Medulla oblongata (tissue), 1 donor: ENCODE measurements around the gene CBY2.
"Not testable (repeated sequence)": the region's sequence is repeated elsewhere in the genome, so short reads cannot be mapped to it uniquely, and the experiment has no call there.

Experiments used
- DNase-seq: peaks from one replicate; pipeline ENCODE4 v3.0.0-alpha.2; 2015; ENCODE audit errors: extremely low spot score

The CBY2 gene, protein sequence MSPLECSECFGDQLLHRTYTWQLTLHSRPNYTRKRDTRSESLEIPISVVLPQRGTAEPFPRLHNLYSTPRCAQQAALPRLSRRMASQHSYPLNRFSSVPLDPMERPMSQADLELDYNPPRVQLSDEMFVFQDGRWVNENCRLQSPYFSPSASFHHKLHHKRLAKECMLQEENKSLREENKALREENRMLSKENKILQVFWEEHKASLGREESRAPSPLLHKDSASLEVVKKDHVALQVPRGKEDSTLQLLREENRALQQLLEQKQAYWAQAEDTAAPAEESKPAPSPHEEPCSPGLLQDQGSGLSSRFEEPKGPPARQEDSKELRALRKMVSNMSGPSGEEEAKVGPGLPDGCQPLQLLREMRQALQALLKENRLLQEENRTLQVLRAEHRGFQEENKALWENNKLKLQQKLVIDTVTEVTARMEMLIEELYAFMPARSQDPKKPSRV

DNA sequence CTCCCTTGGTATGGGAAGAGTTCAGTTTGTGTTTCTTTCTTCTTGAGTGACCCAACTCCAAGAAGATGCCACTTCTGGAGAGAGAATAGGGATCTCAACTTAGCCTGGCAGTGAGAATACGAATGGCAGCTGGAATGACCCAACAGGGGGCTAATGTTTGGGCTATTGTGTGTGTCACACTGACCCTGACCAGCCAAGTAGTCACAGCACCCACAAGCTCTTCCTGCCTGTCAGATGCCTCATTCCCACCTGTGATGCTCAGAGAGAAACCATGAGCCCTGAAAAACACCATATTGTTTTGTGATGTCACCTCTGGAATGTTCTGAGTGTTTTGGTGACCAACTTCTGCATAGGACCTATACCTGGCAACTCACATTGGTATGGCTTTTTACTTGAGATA, at the start of gene CBY2:
Gene CBY2, plus strand, starts transcription at position 233 of the 400 bp plus-strand sequence. Its CDS starts 71 bp downstream, at position 304.
- no peak for DNase-seq

DNA sequence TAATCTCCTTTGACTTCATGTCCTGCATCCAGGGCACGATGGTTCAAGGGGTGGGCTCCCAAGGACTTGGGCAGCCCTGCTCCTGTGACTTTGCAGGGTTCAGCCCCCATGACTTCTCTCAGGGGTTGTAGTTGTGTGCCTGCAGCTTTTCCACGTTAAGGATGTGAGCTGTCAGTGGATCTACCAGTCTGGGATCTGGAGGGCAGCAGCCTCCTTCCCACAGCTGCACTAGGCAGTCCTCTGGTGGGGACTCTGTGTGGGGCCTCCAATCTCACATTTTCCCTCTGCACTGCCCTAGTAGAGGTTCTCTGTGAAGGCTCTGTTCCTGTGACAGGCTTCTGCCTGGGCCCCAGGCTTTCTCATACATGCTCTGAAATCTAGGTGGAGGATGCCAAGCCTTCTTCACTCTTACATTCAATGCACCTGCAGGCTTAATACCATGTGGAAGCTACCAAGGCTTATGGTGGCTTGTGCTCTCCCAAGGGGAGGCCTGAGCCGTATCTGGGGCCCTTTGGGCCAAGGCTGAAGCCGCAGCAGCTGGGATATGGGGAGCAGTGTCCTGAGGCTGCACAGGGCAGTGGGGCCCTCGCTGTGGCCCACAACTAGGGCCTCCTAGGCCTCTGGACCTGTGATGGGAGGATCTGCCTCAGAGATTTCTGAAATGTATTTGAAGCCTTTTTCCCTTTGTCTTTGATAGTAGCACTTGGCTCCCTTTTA, 47.3 kb upstream of the CBY2 start:
- no peak for DNase-seq

DNA sequence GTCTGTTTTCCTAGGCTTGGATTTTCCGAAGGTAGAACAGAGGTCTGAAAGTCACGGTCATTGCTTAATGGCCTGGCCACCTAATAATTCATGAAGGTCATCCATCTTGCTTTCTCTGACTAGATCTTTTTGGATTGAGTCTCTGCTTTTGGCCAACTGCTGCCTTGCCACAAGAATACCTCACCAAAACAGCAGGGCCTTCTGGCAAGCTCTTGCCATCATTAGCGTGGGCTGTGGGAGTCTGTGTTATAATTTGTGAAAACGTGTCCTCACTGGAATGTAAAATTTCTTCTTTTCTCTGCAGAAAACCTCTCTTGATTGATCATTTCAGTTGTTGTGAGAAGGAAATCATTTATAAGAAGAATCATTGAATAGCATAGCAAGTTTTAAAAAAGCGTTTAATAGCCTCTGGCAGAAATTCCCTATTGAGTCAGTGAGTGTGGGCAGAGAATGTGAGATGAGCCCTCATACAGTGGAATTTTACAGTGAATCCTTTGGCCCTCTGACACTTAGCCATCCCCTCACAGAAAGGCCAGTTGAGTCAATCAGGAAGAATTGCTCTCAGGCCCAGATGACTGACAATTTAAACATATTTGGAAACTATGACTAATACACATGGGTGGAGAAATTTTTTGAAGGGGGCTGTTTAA, 43.4 kb upstream of the CBY2 start:
- DNase-seq, result no peak

DNA sequence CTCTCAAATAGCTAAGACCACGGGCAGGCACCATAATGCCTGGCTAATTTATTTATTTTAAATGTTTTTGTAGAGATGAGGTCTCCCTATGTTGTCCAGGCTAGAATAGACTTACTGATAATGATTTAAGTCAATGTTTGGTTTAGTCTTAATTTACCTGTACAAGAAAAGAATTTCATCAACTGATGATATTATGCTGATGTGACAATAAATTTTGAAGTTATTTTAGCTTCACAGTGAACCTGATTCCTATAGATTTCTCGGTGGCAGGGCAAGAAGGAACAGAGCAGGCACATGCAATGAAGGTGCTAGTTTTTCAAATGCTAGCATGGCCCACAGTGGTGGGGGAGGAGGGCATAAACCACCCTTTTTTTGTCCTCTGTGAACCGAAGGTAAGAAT, 42.6 kb upstream of the CBY2 start:
- no peak for DNase-seq

DNA sequence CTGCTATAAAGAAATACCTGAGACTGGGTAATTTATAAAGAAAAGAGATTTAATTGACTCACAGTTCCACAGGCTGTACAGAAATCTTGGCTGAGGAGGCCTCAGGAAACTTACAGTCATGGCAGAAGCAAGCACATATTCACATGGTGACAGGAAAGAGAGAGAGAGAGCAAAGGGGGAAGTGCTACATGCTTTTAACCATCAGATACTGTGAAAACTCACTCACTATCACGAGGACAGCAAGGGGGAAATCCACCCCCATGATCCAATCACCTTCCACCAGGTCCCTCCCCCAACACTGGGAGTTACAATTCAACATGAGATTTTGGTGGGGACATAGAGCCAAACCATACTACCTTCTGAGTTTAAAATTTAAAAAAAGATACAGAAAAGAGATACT, 41.7 kb upstream of the CBY2 start:
- not testable (repeated sequence) for DNase-seq

DNA sequence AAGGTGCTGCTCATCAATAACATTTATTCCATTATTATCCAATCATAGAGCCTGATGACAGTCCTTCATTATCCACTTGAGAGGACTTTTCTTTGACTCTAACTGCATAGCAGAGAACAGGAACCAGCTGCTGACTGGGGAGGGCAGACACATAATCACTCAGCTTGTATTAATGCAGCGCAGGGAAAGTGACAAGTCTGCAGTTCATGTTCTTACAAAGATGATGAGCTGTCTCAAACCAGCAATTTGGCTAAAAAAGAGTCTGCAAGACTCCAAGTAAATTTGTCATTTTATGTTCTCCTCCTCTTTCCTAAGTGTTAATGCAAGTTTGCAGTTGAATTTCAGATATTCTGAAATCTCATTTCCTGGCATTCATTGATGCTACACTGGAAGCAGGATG, 40.0 kb upstream of the CBY2 start:
- DNase-seq, result no peak

DNA sequence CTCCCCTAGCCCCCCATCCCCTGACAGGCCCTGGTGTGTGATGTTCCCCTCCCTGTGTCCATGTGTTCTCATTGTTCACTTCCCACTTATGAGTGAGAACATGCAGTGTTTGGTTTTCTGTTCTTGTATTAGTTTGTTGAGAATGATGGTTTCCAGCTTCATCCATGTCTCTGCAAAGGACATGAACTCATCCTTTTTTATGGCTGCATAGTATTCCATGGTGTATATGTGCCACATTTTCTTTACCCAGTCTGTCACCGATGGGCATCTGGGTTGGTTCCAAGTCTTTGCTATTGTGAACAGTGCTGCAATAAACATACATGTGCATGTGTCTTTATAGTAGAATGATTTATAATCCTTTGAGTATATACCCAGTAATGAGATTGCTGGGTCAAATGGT, 39.2 kb upstream of the CBY2 start:
- not testable (repeated sequence) for DNase-seq

DNA sequence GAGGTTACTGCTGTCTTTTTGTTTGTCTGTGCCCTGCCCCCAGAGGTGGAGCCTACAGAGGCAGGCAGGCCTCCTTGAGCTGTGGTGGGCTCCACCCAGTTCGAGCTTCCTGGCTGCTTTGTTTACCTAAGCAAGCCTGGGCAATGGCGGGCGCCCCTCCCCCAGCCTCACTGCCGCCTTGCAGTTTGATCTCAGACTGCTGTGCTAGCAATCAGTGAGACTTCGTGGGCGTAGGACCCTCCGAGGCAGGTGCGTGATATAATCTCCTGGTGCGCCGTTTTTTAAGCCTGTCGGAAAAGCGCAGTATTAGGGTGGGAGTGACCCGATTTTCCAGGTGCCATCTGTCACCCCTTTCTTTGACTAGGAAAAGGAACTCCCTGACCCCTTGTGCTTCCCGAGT, 32.5 kb upstream of the CBY2 start:
- not testable (repeated sequence) for DNase-seq

DNA sequence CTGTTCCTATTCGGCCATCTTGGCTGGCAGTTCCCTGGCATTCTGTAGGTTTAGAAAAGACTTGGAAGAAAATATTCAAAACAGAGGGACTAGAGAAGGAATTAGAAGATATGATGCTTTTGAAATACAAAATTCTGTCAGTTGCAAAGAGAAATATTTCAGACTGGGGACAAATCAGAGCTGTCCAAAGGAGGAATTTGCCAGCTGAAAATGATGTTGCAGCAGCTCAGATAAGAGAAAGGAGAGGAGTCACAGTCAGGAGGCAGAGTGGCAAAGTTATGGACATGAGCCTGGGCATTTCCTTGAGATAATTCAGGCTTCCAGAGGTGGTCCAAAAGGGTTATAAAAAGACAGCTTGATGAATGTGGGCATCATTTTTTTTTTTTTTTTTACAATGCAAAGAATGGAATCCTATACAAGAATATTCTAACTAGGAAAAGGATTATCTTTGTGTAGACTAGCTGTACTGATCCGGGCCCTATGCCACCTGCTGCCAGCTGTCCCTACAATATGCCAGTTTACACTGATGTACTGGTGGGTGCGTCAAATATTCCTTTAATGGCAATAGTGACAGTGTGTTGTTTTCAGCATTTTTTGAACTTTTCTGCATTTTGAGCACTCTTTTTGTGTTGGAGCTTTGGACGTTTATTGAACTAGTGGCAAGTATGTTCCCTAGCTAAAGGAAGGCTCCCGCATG, 31.8 kb upstream of the CBY2 start:
- DNase-seq, result no peak

DNA sequence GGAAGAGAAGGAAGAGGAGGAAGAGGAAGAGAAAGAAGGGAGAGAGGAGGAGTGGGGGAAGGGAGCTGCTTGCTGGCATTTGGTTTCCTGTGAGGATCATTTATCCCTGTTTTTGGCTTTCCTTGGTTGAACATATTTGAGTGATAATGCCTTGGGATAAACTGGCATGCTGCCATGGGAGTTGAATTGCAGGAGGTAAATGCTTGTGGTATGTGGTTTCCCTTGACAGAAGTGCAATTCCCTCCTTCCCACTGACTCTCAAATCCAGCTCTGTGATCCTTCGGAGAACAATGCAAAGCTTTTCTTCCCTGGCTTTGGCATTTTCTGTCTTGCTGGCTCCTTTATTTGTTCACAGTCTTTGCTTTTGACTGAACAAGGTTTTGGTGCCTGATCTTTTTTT, 27.2 kb upstream of the CBY2 start:
- no peak for DNase-seq

DNA sequence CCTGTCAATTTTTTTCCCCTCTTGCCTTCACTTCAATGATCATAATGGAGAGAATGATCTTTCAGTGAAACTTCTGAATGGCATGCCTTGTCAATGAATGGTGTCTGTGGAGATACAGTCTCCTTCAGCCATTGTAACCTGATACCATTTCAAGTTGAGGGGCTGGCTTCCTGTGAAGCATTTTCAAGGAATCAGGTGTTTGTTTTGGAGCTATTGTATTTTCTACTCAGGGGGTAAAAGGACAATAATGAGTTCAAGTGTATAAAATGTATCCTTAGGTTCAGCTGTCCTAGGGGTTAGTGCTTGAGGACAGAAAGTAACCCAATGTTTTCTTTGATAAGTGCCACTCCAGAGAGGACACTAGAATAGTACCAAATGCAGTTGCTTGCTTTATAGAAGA, 23.8 kb upstream of the CBY2 start:
- no peak for DNase-seq

DNA sequence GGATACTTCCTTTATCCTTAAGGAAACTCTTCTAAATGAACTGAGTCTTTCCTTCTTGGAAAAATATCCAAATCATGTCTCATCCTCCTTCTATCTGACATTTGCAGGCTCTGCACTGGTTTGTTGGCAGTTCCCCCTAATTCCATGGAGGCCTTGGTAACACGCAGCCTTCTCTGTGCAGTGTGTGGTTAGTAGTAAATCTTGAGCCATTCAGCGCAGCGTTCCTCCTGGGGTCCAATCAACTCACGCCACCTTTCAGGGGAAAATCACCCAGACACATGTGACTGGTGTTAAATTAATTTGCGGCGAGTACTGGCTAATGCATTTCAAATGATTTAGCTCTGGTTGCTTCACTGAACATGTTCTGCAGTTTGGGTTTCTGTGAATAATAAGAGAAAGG, 21.0 kb upstream of the CBY2 start:
- DNase-seq, result no peak

DNA sequence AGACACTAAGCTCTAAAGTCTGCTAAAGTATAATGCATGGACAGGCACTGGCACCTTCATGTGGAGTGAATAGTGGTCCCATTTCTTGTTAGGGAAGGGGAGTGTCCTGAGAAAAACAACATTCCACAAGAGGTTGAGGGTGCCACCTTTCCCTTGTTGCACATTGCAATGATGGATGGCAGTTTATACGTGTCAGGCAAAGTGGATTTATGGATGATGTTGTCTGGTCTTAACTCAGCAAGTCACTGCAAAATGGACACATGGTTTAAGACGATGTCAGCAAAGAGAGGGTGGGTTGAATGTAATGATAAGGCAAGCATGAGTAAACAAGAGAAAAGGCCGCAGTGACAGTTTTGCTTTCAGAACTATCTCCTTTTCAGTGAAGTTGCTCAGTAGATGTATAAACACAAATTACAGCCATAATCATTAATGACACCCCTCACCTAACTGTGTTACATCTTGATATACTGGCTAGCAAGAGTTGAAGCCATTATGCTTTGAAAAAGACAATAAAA, 19.6 kb upstream of the CBY2 start:
- DNase-seq, result no peak

DNA sequence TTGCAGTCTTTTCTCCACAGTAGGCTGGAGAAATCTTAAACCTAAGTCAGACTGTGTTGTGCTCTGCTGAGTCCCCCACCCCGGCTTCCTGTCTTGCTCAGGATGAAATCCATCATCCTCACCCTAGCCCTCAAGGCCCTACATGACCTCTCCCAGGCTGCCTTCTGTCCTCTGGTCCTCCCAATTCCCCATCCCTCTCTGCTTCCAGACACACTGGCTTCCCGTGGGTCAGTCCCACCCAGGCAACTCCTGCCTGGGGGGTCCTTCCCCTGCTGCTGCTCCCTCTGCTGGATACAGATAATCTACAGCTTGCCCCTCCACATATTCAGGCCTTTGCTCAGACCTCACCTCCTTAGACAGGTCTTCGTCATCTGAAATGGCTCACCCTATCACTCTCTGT, 18.4 kb upstream of the CBY2 start:
- no peak for DNase-seq

DNA sequence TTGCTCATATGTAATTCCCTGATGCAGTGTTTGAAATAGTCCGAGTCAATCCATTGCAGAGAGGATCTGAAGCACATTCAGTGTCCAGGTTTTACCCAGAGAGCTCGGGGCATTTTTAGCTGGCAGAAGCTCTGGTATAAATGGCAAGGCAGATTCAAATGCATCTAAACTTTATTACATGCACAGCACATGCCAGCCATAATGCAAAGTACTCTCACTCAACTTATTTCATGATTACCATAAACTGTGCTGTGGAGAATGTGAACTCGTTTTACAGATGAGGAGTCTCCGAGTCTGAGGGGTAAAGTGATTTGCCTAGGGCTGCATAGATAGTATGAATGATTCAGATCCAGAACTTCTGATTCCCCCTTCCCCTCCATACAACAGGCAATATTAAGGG, 13.5 kb upstream of the CBY2 start:
- no peak for DNase-seq

DNA sequence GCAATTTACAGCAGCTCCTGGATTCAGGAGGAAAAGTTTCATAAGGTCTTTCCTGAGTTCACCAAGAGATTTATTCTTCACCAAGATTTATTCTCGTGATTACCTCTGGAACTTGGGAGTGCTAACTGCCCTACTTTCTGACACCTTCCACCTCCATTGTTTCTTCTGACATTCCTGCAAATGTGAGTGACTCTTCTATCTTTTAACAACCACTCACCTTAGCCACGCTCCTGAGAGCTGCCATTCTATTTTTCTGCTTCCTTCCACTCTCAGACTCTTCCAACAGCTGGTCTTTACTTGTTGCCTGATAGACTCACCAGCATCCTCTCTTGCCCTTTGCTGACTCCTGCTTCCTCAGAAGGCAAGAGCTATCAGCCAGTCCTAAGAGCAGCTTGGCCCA, 11.5 kb upstream of the CBY2 start:
- no peak for DNase-seq

DNA sequence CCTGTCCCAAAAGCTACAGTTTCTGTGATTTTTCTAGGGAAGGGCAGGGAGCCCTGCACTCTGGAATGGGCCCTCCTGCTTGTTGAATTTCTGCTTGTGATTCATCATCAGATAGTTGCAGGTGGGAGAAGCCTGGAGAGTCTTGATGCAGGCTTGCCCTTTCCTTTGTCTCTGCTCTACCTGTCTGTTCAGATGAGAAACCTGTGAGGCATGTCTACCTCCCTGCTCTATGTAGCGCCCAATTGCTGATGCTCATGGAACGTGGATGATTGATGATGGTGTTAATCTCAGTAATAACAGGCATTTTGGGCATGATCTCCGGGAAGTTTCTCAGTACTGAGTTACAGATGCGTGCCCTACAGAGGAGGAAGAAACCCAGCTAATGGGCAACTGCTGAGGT, 10.9 kb upstream of the CBY2 start:
- no peak for DNase-seq

DNA sequence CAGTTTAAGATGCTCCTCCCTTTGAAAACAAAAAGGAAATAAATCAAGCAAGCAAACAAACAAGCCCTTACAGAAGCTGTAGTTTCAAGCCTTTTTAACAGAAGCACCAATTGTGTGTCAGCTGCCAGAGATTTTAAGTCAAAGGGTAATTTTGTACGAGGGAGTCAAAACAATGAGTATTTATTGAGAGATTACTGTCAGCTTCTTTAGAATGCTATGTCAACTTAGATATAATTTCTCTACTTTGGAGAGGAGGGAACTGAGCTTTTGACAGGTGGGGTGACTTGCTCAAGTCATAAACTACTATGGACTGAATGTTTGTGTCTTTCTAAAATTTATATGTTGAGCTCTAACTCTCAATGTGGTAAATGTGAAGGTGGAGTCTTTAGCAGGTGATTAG, 10.5 kb upstream of the CBY2 start:
- DNase-seq, result peak; percentile 9

DNA sequence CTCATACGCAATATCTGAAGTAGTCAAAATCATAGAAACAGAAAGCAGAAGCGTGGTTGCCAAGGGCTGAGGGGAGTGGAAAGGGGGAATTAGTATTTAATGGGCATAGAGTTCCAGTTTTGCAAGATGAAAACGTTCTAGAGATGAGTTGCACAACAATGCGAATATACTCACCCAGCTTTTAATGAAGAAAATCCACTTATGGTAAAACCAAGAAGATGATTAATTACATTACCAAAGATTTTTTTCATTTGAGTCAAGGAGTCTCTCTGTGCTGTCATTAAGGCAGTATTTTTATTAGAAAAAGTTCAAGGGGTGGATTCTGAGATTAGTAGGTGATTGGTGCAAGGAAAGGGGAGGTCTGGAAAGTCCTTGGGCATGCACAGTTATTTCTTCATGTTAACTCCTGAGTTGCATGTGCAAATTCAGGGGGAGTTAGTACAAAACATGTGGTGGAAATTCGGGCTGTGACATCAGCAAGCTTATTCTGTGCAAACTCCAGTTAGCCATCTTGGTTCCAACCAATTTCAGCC, 6.9 kb upstream of the CBY2 start:
- DNase-seq, result no peak

DNA sequence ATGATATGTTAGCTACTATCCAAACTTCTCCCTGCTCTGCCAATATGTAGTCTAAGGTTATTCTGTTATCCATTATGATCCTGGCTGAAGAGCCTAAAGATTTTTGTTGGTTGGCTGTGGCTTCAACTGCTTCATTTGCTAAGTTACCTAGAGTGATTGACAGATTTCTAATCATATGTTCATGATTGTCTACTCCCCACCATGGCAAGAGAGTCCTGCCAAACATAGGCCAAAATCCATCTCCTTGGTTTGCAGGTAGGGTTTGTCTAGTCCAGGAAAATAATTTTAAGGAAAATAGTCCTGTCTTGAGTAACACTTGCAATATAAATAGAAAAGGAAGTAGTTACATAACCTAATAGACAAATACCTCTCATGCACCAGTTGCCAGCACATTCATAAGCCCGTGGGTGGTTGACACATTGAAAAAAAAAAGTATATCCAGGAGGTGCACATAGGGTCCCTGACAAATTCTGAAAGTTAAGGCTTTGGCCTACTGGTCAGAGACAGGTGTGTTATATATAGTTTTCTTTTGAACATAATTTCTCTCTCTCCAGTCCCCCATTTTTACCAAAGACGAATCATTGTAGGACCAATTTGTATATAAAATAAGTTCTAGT, 5.4 kb upstream of the CBY2 start:
- no peak for DNase-seq
